ENCODE data around the gene C12orf42. TPM values are rescaled to one million over a fixed set of nuclear protein-coding genes. Genes with fewer than 3 reads are reported as not detected.

C12orf42 gene
- total RNA-seq, 3 donors from 2014 or later (not counting 1 experiment from before 2014, with no cell fraction given), result 1.3 to 1.7 (median 1.6) TPM

- WGBS (ENCODE audit: insufficient coverage), result 73% methylated on average over 2 of the region's 2 CpGs
- Histone ChIP-seq H3K27ac (ENCODE audit: low read length) (no peak overlapping the region), H3K4me3 (ENCODE audit: low read length) (no peak overlapping the region), H3K9me3 (ENCODE audit: control insufficient read depth, insufficient read depth, low read length) (peaks cover 2% of the 10 kb centered on the region), H3K4me1 (ENCODE audit: control insufficient read depth, insufficient read depth, low read length) (no peaks in the 10 kb centered on the region), H3K27me3 (ENCODE audit: control insufficient read depth, insufficient read depth, low read length) (no peaks in the 10 kb centered on the region), H3K36me3 (ENCODE audit: control insufficient read depth, insufficient read depth, low read length) (no peaks in the 10 kb centered on the region)
- no peak overlapping the region for H3K27ac Mint-ChIP-seq
- H3K4me1 Mint-ChIP-seq, result no peaks in the 10 kb centered on the region
- H3K27me3 Mint-ChIP-seq (ENCODE audit: low read depth in 2 of 2), result peaks cover 0 to 4% of the 10 kb centered on the region in 2 donors
- intact Hi-C loops (cut with micrococcal nuclease), result no loop called here
- no peak for DNase-seq
- peaks cover 11 to 14% of the 10 kb centered on the region in 2 donors for H3K9me3 Mint-ChIP-seq
- no peak for ATAC-seq
- H3K36me3 Mint-ChIP-seq, result peaks cover 7% of the 10 kb centered on the region
- no peak overlapping the region for H3K4me3 Mint-ChIP-seq
- TF ChIP-seq, protein P1, sequence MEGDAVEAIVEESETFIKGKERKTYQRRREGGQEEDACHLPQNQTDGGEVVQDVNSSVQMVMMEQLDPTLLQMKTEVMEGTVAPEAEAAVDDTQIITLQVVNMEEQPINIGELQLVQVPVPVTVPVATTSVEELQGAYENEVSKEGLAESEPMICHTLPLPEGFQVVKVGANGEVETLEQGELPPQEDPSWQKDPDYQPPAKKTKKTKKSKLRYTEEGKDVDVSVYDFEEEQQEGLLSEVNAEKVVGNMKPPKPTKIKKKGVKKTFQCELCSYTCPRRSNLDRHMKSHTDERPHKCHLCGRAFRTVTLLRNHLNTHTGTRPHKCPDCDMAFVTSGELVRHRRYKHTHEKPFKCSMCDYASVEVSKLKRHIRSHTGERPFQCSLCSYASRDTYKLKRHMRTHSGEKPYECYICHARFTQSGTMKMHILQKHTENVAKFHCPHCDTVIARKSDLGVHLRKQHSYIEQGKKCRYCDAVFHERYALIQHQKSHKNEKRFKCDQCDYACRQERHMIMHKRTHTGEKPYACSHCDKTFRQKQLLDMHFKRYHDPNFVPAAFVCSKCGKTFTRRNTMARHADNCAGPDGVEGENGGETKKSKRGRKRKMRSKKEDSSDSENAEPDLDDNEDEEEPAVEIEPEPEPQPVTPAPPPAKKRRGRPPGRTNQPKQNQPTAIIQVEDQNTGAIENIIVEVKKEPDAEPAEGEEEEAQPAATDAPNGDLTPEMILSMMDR (IDR thresholded peaks at IDR 0.05), result no peak
Observed at GRCh38 chr12:103318566-103318965, 177.2 kb downstream of the C12orf42 start.

DNA sequence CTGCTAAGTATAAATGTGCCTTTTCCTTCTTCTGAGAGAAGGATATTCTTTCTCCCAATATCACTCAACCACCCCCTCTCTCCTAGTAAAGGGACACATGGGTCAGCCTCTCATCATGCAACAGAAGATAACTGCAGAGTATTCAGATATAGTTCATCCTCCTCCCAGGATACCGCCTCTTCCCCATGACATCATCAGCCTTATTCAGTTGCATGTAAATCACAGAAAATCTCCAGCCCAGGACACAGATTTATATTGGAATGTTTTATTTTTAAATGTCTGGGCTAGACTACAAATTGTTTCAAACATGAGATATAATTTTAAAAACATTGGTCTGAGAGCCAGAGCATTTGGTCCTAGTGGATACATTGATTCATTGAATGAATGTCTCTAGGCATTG lies 178.5 kb downstream of the C12orf42 start:
- ATAC-seq, result no peak

DNA sequence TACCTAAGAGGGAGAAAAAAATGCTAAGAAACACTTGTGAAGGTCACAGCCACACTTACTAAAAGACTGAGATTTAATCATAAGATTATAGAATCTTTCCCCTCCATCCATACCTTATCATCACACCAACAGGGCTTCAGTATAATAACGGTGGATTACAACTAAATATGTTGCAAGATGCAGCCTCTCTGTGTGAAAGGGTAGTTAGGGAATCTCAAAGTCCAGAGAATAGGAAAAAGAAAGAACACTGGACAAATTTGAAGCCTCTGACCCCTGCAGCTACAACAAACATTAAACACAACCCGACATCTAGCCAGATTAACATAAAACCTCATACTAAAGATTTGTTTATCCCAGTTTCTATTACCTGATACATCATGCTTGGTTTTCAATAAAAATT lies 181.0 kb downstream of the C12orf42 start:
- Histone ChIP-seq H3K9me3 (ENCODE audit: control insufficient read depth, insufficient read depth, low read length) (peaks cover 2% of the 10 kb centered on the region), H3K27me3 (ENCODE audit: control insufficient read depth, insufficient read depth, low read length) (no peaks in the 10 kb centered on the region), H3K4me1 (ENCODE audit: control insufficient read depth, insufficient read depth, low read length) (no peaks in the 10 kb centered on the region), H3K4me3 (ENCODE audit: low read length) (no peak overlapping the region), H3K27ac (ENCODE audit: low read length) (no peak overlapping the region), H3K36me3 (ENCODE audit: control insufficient read depth, insufficient read depth, low read length) (no peaks in the 10 kb centered on the region)
- Mint-ChIP-seq H3K36me3 (peaks cover 8% of the 10 kb centered on the region), H3K4me1 (no peaks in the 10 kb centered on the region), H3K9me3 (peaks cover 12 to 13% of the 10 kb centered on the region in 2 donors), H3K4me3 (no peak overlapping the region), H3K27ac (no peak overlapping the region), H3K27me3 (ENCODE audit: low read depth in 2 of 2) (peaks cover 0 to 6% of the 10 kb centered on the region in 2 donors)
- no peak for DNase-seq
- WGBS (ENCODE audit: insufficient coverage), result no CpG with 5 or more reads among the region's 2 CpGs
- intact Hi-C loops (cut with micrococcal nuclease), result no loop called here
- TF ChIP-seq, protein P1 (IDR thresholded peaks at IDR 0.05), result no peak
- no peak for ATAC-seq

More for the DNA sequence above, 178.5 kb downstream of the C12orf42 start:
- H3K9me3 Mint-ChIP-seq, result peaks cover 12 to 14% of the 10 kb centered on the region in 2 donors
- WGBS (ENCODE audit: insufficient coverage), result no CpG with 5 or more reads among the region's 1 CpG
- DNase-seq, result no peak
- H3K27ac Mint-ChIP-seq, result no peak overlapping the region
- intact Hi-C loops (cut with micrococcal nuclease), result no loop called here
- Histone ChIP-seq H3K36me3 (ENCODE audit: control insufficient read depth, insufficient read depth, low read length) (no peaks in the 10 kb centered on the region), H3K4me1 (ENCODE audit: control insufficient read depth, insufficient read depth, low read length) (no peaks in the 10 kb centered on the region), H3K27ac (ENCODE audit: low read length) (no peak overlapping the region), H3K4me3 (ENCODE audit: low read length) (no peak overlapping the region), H3K9me3 (ENCODE audit: control insufficient read depth, insufficient read depth, low read length) (peaks cover 2% of the 10 kb centered on the region), H3K27me3 (ENCODE audit: control insufficient read depth, insufficient read depth, low read length) (no peaks in the 10 kb centered on the region)
- no peak overlapping the region for H3K4me3 Mint-ChIP-seq
- H3K27me3 Mint-ChIP-seq (ENCODE audit: low read depth in 2 of 2), result peaks cover 0 to 6% of the 10 kb centered on the region in 2 donors
- H3K36me3 Mint-ChIP-seq, result peaks cover 8% of the 10 kb centered on the region
- no peaks in the 10 kb centered on the region for H3K4me1 Mint-ChIP-seq
- TF ChIP-seq, protein P1 (IDR thresholded peaks at IDR 0.05), result no peak

DNA sequence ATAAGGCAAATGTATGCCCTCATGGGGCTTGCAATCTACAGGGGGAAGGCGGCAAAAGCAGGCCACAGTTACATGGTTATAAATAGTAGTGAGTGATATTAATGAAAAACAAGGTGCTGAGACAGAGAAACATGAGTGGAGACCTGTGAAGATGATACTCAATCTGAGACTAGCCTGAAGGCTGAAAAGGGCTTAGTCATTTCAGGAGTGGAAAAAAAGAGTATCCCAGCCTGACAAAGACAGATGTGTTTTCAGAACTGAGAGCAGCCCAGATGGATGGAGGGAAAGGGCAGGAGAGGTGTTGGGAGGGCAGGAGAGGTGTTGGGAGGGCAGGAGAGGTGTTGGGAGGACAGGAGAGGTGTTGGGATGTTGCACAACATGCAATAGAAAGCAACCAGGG lies 181.9 kb downstream of the C12orf42 start:
- no peak overlapping the region for H3K27ac ChIP-seq (ENCODE audit: low read length)
- peaks cover 0 to 6% of the 10 kb centered on the region in 2 donors for H3K27me3 Mint-ChIP-seq (ENCODE audit: low read depth in 2 of 2)
- no peaks in the 10 kb centered on the region for H3K4me1 Mint-ChIP-seq
- H3K9me3 ChIP-seq (ENCODE audit: control insufficient read depth, insufficient read depth, low read length), result peaks cover 2% of the 10 kb centered on the region
- no peaks in the 10 kb centered on the region for H3K27me3 ChIP-seq (ENCODE audit: control insufficient read depth, insufficient read depth, low read length)
- ATAC-seq, result no peak
- no peak overlapping the region for H3K4me3 ChIP-seq (ENCODE audit: low read length)
- no peaks in the 10 kb centered on the region for H3K4me1 ChIP-seq (ENCODE audit: control insufficient read depth, insufficient read depth, low read length)
- H3K36me3 Mint-ChIP-seq, result peaks cover 8% of the 10 kb centered on the region
- H3K27ac Mint-ChIP-seq, result no peak overlapping the region
- H3K36me3 ChIP-seq (ENCODE audit: control insufficient read depth, insufficient read depth, low read length), result no peaks in the 10 kb centered on the region
- TF ChIP-seq, protein P1 (IDR thresholded peaks at IDR 0.05), result no peak
- H3K9me3 Mint-ChIP-seq, result peaks cover 10 to 12% of the 10 kb centered on the region in 2 donors
- DNase-seq, result no peak
- 70% methylated on average over 1 of the region's 1 CpG for WGBS (ENCODE audit: insufficient coverage)
- intact Hi-C loops (cut with micrococcal nuclease), result no loop called here
- no peak overlapping the region for H3K4me3 Mint-ChIP-seq
